NCI-H146 (cell line): ENCODE measurements around the gene OTULIN.

Source experiments
- DNase-seq: peaks from one replicate; lab custom pipeline; 2025; lab: John Stamatoyannopoulos, UW

OTULIN gene

DNA sequence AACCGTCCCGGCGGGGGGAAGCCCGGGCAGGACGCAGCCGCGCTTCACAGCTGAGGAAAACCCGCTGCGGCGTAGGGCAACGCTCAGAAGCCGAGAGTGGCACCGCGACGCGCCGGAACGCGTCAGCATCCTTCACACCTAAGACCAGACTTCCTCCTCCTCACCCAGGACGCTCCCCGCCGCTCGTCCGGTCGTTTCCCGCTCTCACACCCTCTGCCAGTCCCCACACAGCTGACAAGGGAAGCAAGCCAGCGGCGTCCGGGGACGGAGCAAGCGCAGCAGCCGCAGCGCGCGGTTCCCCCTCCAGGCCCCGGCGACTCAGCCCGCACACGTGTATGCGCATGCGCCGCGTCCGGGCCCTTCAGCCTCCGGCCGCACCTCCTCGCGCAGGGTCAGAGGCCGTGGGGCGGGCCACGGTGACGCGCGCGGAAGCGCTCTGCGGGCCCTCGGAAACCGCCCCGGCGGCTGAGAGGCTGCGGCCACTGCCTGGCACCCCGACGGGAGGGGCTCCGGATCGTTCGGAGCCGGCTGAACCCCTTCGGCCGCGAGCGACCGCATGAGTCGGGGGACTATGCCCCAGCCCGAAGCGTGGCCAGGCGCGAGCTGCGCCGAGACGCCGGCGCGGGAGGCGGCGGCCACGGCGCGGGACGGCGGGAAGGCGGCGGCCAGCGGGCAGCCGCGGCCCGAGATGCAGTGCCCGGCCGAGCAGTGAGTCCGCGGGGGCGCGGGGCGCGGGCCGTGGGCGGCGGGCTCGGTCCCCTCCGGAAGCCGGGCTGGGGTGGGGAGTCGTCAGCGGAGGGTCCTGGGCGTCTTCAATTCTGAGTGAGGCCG, at the start of gene OTULIN:
Gene OTULIN (plus strand): TSS at position 449 of the 831 bp plus-strand sequence. CDS start 108 bp downstream, at position 557.
- DNase-seq, result peak; percentile 92

DNA sequence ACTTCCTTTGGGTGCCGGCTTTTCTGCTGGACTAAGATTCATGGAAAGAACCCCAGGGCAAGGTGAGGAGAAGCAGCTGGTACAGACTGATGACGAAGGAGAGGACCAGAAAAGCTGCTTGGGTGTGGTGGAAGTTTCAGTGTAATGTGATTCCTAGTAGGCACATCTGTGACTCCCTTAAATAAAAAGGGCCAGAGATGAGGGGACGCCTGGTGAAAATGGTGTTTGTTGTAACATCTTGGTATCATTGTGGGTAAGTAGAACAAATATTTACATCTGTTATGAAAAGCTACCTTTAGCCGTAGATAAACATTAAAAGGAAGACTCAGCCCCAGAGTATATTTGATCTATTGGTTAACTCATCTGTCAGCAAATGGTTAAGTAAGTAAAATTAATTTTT, 49.2 kb upstream of the OTULIN start:
- peak; percentile 71 for DNase-seq

DNA sequence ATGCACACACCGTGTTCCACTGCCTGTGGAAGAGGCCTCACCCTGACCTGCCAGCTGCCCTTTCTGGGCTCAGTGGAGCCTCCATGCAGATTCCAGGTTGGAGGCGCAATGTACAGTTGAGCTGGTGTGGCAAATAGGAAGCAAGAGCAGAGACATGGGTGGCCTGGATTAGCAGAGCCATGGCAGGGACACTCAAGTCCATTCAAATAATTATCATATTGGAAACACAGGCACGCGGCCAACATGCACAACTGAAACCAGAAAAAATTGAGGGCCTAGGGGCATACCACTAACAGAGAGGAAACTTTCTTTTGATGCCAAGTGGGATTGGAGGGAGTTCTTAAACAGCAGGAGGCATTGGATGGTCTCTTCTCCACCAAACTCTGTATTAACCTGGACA, 47.1 kb upstream of the OTULIN start:
- no peak for DNase-seq

DNA sequence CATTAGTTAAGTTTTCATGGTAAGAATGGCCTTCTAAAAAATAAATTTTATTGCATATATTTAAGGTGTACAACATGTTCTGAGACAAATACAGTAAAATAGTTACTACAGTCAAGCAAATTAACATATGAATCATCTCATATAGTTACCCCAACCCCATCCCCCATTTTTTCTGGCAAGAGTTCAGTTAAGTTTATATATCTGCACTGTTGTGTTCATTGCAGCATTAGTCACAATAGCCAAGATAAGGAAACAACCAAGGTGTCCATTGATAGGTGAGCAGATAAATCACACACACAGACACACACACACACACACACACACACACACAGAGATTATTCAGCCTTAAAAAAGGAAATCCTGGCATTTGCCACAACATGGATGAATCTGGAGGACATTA, 37.2 kb upstream of the OTULIN start:
- no peak for DNase-seq

DNA sequence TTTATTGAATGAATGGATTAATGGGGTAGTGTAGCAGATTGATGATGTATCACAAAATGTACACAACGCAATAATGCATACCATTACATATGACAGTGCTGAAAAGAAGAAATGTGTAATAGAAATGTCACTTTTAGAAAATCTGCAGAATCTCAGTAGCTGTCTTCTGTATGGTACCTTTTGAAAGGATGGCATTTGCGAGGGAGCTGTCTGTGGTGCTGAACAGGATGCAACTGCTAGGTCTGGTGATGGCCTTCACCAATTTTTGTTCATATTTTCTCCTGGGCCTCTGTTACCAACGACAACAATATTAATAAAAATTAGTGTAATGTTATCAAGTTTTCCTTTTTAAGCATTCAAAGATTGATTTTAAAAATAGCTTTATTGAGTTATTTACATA, 36.2 kb upstream of the OTULIN start:
- DNase-seq, result no peak

DNA sequence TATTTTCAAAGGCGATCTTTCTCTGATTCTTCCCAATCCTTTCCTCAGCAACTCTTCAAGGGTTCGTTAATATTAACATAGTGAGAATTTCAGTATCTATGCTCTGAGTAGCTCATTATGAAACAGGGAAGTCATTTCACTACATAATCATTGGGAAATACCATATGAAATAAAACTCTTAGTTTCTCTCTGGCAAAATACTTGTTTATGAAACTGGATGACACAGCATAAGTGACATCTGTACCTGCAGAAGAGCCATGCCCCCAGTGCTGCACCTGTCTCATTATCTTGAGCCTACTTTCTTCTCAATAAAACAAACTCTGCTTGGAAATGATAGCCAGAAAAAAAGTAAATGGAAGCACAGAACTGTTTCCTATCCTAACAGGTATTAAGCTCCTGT, 33.8 kb upstream of the OTULIN start:
- DNase-seq, result no peak

DNA sequence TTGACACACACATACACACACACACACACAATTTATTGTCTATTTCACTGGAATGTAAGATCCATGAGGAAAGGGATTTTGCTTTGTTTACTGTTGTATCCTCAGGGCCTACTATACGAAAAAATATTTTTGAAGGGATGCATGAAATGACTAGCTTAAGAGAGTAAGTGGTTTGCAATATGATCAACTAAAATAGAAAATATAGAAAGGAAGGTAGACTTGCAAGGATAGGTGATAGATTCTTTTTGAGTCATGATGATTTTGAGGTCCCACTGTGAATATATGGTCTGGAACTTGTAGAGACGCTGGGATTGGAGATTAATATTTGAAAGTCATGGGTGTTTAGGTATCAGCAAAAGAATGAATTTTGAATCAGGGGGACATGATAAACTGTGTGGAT, 28.9 kb upstream of the OTULIN start:
- DNase-seq, result no peak

DNA sequence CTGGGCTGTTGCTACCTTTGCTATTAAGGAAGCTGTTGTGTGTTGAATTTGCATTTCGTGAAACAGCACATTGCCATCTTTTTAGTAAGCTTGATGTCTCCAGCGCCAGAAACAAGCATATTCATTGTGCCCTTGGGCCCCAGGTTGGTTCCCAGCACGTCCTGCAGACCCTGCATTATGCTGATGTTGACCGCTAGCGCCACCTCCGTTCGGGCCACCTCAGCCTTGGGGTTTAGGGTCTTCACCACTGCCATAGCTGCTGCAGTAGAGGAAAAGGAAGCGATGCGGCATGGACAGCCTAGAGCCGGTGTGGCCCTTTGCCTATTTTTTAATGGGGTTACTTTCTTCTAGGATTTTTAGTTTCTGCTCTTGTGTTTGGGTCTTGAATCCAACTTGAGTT, 23.8 kb upstream of the OTULIN start:
- DNase-seq, result no peak

DNA sequence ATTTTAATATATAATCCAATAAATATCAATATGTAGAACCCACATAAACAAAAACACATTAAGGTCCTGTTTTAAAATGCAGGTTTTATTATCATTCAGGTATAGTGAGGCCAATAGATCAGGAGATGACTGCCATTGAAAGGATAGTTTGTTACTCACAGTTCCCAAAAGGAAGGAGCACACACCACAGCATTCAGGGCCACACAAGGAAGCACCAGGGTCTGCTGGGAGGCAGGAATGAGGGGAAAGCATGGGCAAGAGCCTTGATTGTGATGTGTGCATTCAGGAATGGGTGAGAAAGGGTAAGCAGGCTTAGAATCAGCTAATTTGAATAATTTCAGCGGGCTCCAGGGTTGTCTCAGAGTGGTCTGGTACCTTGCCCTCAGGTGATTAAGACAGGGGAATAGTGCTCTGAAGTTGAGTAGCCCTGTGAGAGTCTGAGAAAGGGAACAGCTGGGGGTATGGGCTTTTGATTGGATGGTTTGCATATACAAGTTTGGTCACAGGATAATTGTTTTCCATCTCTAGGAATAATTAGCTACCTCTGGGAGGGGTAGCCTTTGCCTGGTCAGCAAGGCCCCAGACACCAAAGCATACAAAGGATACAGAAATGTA, 19.8 kb upstream of the OTULIN start:
- DNase-seq, result peak; percentile 8

DNA sequence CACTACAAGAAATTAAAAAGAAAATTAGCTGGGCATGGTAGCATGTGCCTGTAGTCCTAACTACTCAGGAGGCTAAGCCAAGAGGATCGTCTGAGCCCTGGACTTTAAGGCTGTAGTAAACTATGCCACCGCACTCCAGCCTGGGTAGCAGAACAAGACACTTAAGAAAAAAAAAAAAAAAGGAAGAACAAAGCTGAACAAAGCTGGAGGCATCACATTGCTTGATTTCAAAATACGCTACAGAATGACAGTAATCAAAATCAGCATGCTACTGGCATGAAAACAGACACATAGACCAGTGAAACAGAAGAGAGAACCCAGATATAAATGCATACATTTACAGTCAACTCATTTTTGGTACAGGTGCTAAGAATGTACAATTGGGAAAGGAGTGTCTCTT, 14.5 kb upstream of the OTULIN start:
- DNase-seq, result no peak

DNA sequence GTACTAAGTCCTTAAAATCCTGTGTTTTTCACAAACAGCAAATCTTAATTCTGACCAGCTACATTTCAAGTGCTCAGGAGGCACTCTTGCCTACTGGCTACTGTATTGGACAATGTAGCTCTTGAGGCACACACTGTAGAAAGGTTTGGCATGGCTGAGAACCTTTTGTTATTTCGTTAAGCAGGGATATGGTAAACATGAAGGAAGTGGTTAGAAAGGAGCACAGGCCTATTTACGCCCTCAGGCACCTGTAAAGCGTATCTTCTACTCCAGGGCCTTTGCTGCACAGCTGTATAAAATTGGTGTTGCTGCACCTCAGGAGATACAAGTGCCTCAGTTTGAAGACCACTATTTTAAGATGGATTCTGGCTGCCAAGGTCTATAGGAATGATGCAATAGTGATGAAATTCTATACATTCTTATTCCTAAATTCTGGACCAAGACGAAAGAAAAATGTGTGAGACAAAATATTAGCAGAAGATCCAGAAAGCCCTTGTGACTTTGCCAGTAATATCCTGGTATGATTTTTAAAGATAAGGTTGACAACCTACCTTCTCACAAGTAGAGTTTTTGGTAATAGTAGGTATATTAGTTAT, 9.3 kb upstream of the OTULIN start:
- DNase-seq, result peak; percentile 11

DNA sequence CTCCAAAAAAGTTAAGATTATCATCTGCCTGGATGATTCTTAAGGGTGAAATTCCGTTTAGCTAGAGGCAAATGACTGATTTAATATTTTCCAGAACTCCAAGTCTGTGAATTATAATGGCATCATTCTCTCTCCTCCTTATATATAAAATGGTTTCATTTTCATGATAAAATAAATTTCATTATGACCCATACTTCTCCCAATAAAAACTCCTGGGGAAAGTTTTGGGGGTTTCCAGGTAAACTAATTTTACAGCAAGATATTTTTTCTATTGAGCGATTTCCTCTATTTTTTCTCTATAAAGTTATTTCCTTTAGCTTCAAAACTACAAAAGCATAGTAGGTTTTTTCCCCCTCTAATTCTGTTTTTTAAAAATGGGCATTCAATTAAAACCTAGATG, 7.6 kb upstream of the OTULIN start:
- no peak for DNase-seq

DNA sequence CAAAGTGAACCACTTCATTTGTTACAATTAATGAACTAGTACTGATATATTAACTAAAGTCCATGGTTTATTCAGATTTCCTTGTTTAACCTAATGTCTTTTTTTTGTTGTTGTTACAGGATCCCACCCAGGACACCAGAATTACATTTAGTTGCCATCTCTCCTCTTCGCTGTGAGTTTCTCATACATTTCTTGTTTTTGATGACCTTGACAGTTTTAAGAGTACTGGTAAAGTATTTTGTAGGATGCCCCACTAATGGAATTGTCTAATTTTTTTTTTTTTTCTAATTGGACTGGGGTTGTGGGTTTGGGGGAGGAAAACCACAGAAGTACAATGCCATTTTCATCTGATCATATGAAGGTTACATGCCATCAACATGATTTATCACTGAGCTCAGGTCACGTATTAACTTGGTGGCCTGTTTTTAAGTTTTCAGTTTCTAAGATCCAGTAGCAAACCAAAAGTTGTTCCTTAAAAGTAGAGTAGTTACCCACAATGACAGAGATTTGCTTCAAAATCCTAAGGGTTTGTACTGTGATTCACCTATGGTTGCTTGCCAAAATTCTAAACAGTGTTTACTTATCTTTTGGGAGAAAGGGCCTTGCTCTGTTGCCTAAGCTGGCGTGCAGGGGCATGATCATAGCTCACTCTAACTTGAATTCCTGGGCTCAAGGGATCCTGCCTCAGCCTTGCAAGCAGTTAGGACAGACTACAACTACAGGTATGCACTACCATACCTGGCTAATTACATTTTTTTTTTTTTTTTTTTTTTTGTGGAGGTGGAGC, 4.5 kb upstream of the OTULIN start:
- DNase-seq, result no peak

DNA sequence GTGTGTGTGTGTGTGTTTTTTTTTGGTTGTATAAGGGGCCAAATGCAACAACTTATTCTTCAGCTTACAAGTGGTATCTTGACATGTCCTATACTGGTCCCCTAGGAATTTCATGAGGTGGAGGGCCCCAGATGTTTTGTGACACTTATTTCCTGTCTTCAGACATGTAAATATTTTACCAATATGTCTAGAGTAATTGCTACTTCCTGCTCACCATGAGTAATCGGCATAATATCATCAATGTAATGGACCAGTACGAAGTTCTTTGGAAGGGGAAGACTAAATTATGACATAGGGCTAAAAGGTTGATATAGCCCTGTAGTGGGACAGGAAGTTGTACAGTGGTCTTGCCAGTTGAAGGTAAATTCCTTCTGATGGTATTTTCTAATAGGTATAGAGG, 3.7 kb upstream of the OTULIN start:
- no peak for DNase-seq

DNA sequence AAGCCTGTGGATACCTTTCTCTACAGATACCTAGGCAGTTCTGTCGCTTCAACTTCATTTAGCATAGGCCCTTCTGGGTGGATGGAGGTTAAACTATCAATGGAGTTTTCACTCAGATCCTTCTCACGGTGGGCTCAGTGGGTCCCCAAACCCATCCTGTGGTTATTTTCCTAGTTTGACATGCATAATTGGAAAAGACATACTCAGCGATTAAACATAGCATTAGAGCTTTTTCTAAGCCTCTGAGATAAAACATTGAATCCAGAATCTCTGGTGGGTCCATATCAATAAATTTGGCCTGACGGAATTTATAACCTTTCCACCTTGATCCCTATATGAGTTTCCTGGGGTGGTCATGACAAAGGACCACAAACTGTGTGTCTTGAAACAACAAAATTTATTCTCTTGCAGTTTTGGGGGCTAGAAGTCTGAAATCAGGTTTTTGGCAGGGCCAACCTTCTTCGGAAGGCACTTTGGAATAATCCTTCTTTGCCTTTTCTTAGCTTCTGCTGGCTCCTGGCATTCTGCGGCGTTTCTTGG, 1.7 kb upstream of the OTULIN start:
- DNase-seq, result no peak

DNA sequence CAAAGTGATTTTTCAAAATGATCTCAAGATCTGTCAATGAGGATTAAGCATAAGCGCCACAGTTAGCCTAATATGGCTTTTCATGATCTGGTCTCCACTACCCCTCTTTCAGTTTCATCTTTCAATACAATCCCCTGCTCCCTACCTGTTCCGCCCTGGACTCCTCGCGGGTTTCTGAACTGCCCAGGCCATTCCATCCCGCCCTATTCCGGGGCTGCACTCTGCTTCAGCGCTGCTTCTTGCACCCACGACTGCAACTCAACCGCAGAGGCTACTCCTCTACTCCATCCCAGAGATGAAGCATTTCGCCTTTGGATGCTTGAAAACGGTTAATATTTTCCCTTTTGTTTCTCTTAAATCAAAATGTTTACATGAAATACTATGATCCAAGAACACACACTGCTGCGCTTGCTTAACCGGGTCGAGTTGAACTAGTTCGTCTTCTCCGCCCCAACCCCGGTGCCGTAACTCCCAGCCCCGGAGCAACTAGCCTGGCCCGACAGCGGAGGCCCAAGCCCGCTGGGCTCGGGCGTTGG, 716 bp upstream of the OTULIN start:
- DNase-seq, result peak; percentile 41

DNA sequence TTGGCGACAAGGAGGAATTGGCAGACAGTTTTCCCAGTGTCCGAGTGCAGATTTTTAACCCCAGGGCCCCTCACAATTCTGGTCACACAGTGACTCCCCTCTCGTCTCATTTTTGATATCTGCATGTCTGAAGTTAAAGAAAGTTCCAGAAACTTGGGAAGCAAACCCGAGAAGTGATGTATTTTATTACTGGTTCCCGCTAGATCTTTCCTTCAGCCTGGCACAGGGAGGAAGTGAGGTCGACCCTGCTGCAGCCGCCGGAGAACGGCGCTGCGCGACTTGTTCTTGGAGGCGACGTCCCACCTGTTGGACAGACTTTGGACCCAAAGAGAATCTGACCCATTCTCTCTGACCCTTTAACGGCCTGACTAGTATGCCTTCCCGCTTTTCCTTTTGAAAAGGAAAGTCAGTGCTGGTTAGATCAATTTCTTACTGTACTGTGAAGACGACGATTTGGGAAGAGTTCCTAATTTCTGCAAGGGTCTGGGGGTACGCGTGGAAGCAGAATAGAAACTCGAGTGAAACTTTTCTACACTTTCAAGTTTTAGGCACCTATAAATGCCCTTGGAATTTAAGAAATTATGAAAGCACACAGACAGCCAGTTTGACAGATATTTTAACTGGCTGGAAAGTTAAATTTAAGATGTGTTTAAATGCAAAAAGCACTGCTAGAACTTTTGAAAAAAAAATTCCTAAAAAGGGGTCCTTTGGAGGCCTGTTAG, 744 bp downstream of the OTULIN start:
- peak; percentile 51 for DNase-seq

DNA sequence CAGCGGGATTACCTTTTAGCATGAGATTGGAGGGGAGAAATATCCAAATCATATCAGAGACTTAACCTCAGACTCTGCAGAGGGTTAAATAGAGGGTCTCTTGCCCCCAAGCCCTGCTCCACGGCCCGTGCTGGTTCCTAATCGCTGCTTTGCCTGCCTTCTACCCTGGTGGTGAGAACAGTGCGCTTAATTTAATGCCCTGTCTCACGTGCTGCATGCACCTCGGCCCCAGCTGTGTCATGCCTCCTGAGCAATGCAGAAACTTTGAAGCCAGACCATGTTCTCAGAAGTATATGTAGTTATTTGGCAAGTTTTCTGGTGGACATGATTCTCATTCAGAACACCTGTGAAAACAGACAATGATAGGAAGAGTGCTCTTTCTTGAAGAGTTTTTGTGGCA, 1.4 kb downstream of the OTULIN start:
- DNase-seq, result no peak

DNA sequence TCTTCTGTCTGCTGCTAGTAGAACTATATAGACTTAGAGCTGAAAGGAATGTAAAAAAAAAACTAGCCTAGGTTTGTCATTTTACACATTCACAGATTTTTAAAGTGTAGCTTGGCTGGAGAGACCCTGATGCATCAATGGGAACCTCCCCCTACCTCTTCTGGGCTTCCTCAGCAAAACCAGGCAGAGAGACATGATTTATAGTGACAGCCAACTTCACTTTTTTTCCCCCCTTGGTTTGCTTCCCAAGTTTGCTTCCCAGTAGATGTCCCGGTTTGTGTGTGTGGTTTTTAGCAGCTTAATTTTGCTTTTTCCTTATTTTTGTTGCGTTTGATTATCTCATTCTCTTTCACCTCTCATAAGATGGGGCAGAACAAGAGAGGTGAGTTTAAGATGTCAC, 1.8 kb downstream of the OTULIN start:
- DNase-seq, result no peak

DNA sequence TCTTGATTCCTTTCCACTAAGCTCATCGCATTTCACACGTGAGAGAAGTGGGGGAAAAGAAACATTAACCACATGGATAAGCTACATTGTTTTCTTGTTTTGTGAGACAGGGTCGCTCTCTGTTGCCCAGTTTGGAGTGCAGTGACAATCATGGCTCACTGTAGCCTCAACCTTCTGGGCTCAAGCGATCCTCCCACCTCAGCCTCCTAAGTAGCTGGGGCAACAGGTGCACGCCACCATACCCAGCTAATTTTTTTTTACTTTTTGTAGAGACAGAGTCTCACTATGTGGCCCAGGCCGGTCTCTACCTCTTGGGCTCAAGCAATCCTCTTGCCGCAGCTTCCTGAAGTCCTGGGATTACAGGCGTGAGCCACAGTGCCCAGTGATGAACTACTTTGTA, 2.8 kb downstream of the OTULIN start:
- DNase-seq, result no peak

DNA sequence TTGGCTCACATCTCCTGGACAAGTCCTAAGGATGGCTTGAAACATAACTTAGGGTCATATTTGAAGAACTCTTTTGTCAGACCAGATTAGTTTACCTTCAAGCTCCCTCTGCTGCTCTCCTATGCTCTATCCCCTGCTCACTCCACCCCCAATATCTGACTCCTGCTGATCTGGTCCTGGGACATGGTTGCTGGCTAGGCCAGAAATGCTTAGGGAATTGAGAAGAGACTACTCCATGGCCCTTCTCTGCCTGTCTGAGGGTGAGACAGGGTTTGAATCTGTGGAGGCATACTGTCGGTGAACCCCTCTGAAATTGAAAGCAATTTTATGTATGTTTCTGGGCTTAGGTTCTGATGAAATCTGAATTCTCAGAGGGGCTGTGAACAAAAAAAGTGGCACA, 3.3 kb downstream of the OTULIN start:
- no peak for DNase-seq
